Subcutaneous abdominal adipose tissue (tissue), 5 donors: ENCODE data around the gene TP73.

Source experiments
- H3K27ac ChIP-seq: one replicate; pipeline ENCODE4 v1.7.0; 2013; ENCODE audit warnings: low read depth, mild to moderate bottlenecking, inconsistent platforms, low read length, moderate library complexity
- H3K27me3 ChIP-seq, 5 donors: one replicate each; pipeline ENCODE4 v1.7.0; 2013; ENCODE audit warnings: low read length in 5 of 5, inconsistent platforms in 1 of 5; ENCODE audit not compliant: control insufficient read depth in 5 of 5, insufficient read depth in 4 of 5
- H3K36me3 ChIP-seq, 5 donors: one replicate each; pipeline ENCODE4 v1.7.0; 2013; ENCODE audit warnings: low read length in 5 of 5; ENCODE audit not compliant: control insufficient read depth in 5 of 5, insufficient read depth in 5 of 5
- H3K4me1 ChIP-seq, 5 donors: one replicate each; pipeline ENCODE4 v1.7.0; 2013; ENCODE audit warnings: low read length in 5 of 5, mild to moderate bottlenecking in 3 of 5, moderate library complexity in 1 of 5; ENCODE audit not compliant: control insufficient read depth in 5 of 5, insufficient read depth in 5 of 5
- H3K4me3 ChIP-seq, 5 donors: one replicate each; pipeline ENCODE4 v1.7.0; 2013; ENCODE audit warnings: low read length in 5 of 5, low read depth in 1 of 5
- H3K9ac ChIP-seq, 5 donors: one replicate each; pipeline ENCODE4 v1.7.0; 2013; ENCODE audit warnings: low read length in 5 of 5, mild to moderate bottlenecking in 4 of 5, moderate library complexity in 3 of 5
- H3K9me3 ChIP-seq, 5 donors: one replicate each; pipeline ENCODE4 v1.7.0; 2013; ENCODE audit warnings: low read length in 5 of 5; ENCODE audit not compliant: control insufficient read depth in 5 of 5
- donor health status: healthy.
- donor health status: healthy.
- donor health status: healthy.
- donor health status: healthy.
- donor health status: healthy.

The TP73 gene

GRCh38 chr1:3642919-3643675, 9.2 kb upstream of the TP73 start:
- no peak overlapping the region for H3K27ac ChIP-seq
- no peak overlapping the region for H3K9ac ChIP-seq
- H3K27me3 ChIP-seq: no peaks in the 10 kb centered on the region
- no peaks in the 10 kb centered on the region for H3K4me1 ChIP-seq
- peaks cover 8 to 79% (median 66%) of the 10 kb centered on the region in 5 donors for H3K36me3 ChIP-seq
- no peaks in the 10 kb centered on the region for H3K9me3 ChIP-seq
- no peak overlapping the region for H3K4me3 ChIP-seq

- Histone ChIP-seq H3K9me3 (no peaks in the 10 kb centered on the region), H3K27ac (no peak overlapping the region), H3K4me1 (peaks cover 5 to 10% (median 7%) of the 10 kb centered on the region in 5 donors), H3K36me3 (peaks cover 8 to 67% (median 55%) of the 10 kb centered on the region in 5 donors), H3K9ac (no peak overlapping the region), H3K27me3 (no peaks in the 10 kb centered on the region), H3K4me3 (no peak overlapping the region)
Observed at GRCh38 chr1:3644273-3644672, 8.0 kb upstream of the TP73 start.

DNA sequence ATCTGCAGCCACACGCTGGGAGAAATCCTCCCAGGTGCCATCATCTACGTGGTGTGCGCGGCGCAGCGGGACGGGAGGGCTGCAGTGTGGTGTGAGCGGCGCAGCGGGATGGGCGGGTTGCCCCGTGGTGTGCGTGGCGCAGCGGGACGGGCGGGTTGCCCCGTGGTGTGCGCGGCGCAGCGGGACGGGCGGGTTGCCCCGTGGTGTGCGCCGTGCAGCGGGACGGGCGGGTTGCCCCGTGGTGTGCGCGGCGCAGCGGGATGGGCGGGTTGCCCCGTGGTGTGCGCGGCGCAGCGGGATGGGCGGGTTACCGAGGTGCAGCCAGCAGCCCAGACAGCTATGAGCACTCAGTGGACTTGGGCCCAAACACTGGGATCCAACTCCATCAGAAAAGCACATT, 7.1 kb upstream of the TP73 start:
- Histone ChIP-seq H3K27ac (no peak overlapping the region), H3K4me3 (no peak overlapping the region), H3K4me1 (peaks cover 6 to 17% (median 15%) of the 10 kb centered on the region in 5 donors), H3K9me3 (no peaks in the 10 kb centered on the region), H3K36me3 (peaks cover 8 to 57% (median 46%) of the 10 kb centered on the region in 5 donors), H3K9ac (no peak overlapping the region), H3K27me3 (no peaks in the 10 kb centered on the region)

DNA sequence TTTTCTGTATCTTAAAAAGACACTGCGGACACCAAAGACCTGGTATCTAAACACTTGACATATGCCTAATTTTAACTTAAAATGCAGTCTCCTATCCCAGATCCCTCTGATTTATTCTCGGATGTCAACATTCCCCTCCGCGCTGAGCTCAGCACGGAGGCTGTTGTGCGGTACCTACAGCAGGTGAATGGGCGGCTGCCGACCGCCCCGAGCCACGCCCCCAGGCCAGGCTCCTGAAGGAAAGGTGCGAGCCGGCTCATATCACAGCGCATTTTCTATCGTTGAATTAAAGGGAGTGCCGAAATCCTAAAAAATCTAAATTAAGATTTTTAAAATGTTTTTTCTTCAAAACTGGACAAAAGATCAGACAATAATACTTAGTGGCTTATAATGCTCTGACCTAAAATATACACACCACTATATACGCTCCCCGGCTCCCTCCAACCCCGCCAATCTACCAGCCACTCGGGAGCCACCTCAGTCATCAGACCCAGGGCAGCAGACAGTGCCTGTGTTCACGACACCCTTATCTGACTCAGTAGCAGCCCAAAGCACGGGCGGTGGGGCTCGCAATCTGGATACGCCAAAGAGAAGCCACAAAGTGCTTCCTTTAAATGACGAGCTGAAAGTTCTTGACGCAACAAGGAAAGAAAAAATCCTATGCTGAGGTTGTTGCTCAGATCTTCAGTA, 6.5 kb upstream of the TP73 start:
- H3K4me1 ChIP-seq: peaks cover 6 to 22% (median 20%) of the 10 kb centered on the region in 5 donors
- no peak overlapping the region for H3K27ac ChIP-seq
- no peaks in the 10 kb centered on the region for H3K9me3 ChIP-seq
- H3K4me3 ChIP-seq: no peak overlapping the region
- peaks cover 8 to 51% (median 41%) of the 10 kb centered on the region in 5 donors for H3K36me3 ChIP-seq
- H3K9ac ChIP-seq: no peak overlapping the region
- H3K27me3 ChIP-seq: peaks cover 4 to 5% (median 5%) of the 10 kb centered on the region in 5 donors

DNA sequence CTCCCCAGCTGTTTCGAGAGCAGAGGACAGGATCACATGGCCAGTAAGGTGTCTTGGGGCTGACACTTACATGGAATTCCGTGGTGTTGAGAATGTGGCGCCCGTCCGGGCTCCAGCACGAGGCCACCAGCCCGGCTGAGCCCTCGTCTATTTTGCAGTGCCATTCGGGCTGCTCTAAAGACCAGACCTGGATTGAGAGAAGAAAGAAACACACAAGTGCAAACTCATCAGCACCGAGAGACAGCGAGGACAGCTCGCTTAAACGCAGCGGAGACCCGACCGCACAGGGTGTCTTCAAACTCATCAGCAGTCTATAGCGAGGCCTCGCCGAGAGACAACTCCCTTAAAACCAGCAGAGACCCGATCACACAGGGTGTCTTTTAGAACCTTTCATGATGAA, 5.7 kb upstream of the TP73 start:
- Histone ChIP-seq H3K36me3 (peaks cover 8 to 44% (median 34%) of the 10 kb centered on the region in 5 donors), H3K9me3 (no peaks in the 10 kb centered on the region), H3K4me3 (no peak overlapping the region), H3K27ac (no peak overlapping the region), H3K9ac (no peak overlapping the region), H3K27me3 (peaks cover 12 to 13% (median 12%) of the 10 kb centered on the region in 5 donors), H3K4me1 (peaks cover 6 to 30% (median 28%) of the 10 kb centered on the region in 5 donors)

GRCh38 chr1:3649342-3650247, 2.7 kb upstream of the TP73 start, which contains the start of gene WRAP73:
Gene WRAP73 (minus strand): TSS chr1:3650103. CDS start chr1:3649999, 104 bp downstream.
- Histone ChIP-seq H3K4me3 (peak within 1 kb of the TSS; percentile 68 to 95 (median 78)), H3K27ac (peak within 1 kb of the TSS; percentile 46), H3K4me1 (peaks cover 6 to 42% (median 33%) of the 10 kb centered on the region in 5 donors), H3K9ac (peak within 1 kb of the TSS in 4 of 5 donors; percentile 66 to 87 (median 75)), H3K9me3 (no peaks in the 10 kb centered on the region), H3K36me3 (peaks cover 6 to 29% (median 25%) of the 10 kb centered on the region in 5 donors), H3K27me3 (peaks cover 30 to 36% (median 32%) of the 10 kb centered on the region in 5 donors)

- no peak overlapping the region for H3K9ac ChIP-seq
- peaks cover 33 to 43% (median 35%) of the 10 kb centered on the region in 5 donors for H3K27me3 ChIP-seq
- peaks cover 3 to 21% (median 19%) of the 10 kb centered on the region in 5 donors for H3K36me3 ChIP-seq
- peaks cover 6 to 42% (median 33%) of the 10 kb centered on the region in 5 donors for H3K4me1 ChIP-seq
- H3K27ac ChIP-seq: no peak overlapping the region
- peak overlapping the region; percentile 35 to 95 (median 78) for H3K4me3 ChIP-seq
- no peaks in the 10 kb centered on the region for H3K9me3 ChIP-seq
Observed at GRCh38 chr1:3650248-3651025, 1.9 kb upstream of the TP73 start.

- Histone ChIP-seq H3K4me1 (peaks cover 6 to 42% (median 33%) of the 10 kb centered on the region in 5 donors), H3K27ac (no peak overlapping the region), H3K4me3 (peak overlapping the region in 2 of 5 donors; percentile 78 to 95), H3K27me3 (peaks cover 33 to 45% (median 35%) of the 10 kb centered on the region in 5 donors), H3K9me3 (no peaks in the 10 kb centered on the region), H3K36me3 (peaks cover under 1 to 12% (median 12%) of the 10 kb centered on the region in 5 donors), H3K9ac (no peak overlapping the region)
Observed at GRCh38 chr1:3651026-3651929, 1.0 kb upstream of the TP73 start.
